ENCODE measurements around the gene HEATR5A. TPM values are rescaled to one million over a fixed set of nuclear protein-coding genes. Genes with fewer than 3 reads are reported as not detected.

HEATR5A gene
- polyA plus RNA-seq, 1 of the 3 experiments (the other 2 are of a cell fraction) = 7.1 TPM

- ChIA-PET POLR2A (no interaction called here), CTCF (interaction anchor here (0.7 to 1.8 kb wide), 3 partner anchors 10 to 157 kb away, joined by 3 to 5 read pairs (median 4); no protein-coding TSS in a partner anchor)
These were observed 56.8 kb downstream of the HEATR5A start for GRCh38 chr14:31363331-31364073.

More at GRCh38 chr14:31363331-31364073, 56.8 kb downstream of the HEATR5A start:
- Histone ChIP-seq H3K9ac (no peak overlapping the region), H4K20me1 (ENCODE audit: insufficient read depth) (no peaks in the 10 kb centered on the region), H2AFZ (ENCODE audit: low read depth) (no peak overlapping the region), H3K27ac (ENCODE audit: low read depth in 2 of 2, low read length in 1 of 2) (no peak overlapping the region), H3K4me3 (ENCODE audit: low read depth in 2 of 2, low read length in 1 of 2) (no peak overlapping the region), H3K4me2 (no peak overlapping the region), H3K79me2 (ENCODE audit: insufficient read depth) (no peaks in the 10 kb centered on the region), H3K9me3 (no peaks in the 10 kb centered on the region), H3K27me3 (ENCODE audit: insufficient read depth) (no peaks in the 10 kb centered on the region), H3K4me1 (ENCODE audit: control insufficient read depth in 1 of 2, insufficient read depth in 2 of 2, low read depth in 1 of 2, low read length in 1 of 2) (peaks cover 0 to 5% of the 10 kb centered on the region in 2 experiments; a peak in 1 of 4 replicates), H3K36me3 (replicated peaks in 1 of 2; ENCODE audit: control insufficient read depth in 1 of 2, insufficient read depth in 2 of 2, low read length in 1 of 2) (peaks cover 4 to 18% of the 10 kb centered on the region in 2 experiments), H3F3A (replicated peaks; ENCODE audit: insufficient read depth) (peaks cover 12% of the 10 kb centered on the region), H3K9me2 (no peaks in the 10 kb centered on the region)
- 94% methylated on average over 5 of the region's 5 CpGs for WGBS (ENCODE audit: low lambda C conversion rate)
- DNase-seq = no peak
- TF ChIP-seq FOXM1 (IDR thresholded peaks at IDR 0.05; ENCODE audit: low read depth) (no peak), USF1 (IDR thresholded peaks at IDR 0.05; ENCODE audit: borderline replicate concordance, low read depth) (no peak), TAF1 (IDR thresholded peaks at IDR 0.05; ENCODE audit: borderline replicate concordance, low read depth, low read length) (no peak), ZBTB33 (IDR thresholded peaks at IDR 0.05; ENCODE audit: borderline replicate concordance, low read depth) (no peak), EP300 (IDR thresholded peaks at IDR 0.05; ENCODE audit: borderline replicate concordance in 1 of 2, low read depth in 1 of 2, low read length in 1 of 2) (no peak), FOSL2 (IDR thresholded peaks at IDR 0.05; ENCODE audit: borderline replicate concordance, low read depth) (no peak), EZH2phosphoT487 (IDR thresholded peaks at IDR 0.05; ENCODE audit: borderline replicate concordance, low read depth) (no peak), PBX3 (IDR thresholded peaks at IDR 0.05) (no peak), SIN3A (IDR thresholded peaks at IDR 0.05; ENCODE audit: borderline replicate concordance, low read depth, low read length) (no peak), CTCF (IDR thresholded peaks at IDR 0.05) (no peak), MXI1 (IDR thresholded peaks at IDR 0.05; ENCODE audit: low read depth, low read length) (no peak), YY1 (IDR thresholded peaks at IDR 0.05; ENCODE audit: low read depth) (no peak), TCF12 (IDR thresholded peaks at IDR 0.05) (no peak), MAX (IDR thresholded peaks at IDR 0.05; ENCODE audit: low read depth) (no peak), ELF1 (IDR thresholded peaks at IDR 0.05) (no peak), GABPA (IDR thresholded peaks at IDR 0.05; ENCODE audit: low read depth) (no peak), RFX5 (IDR thresholded peaks at IDR 0.05; ENCODE audit: low read length) (no peak), JUND (IDR thresholded peaks at IDR 0.05) (no peak), USF2 (IDR thresholded peaks at IDR 0.05; ENCODE audit: borderline replicate concordance, low read depth, low read length) (no peak), TEAD4 (IDR thresholded peaks at IDR 0.05; ENCODE audit: borderline replicate concordance, insufficient read depth) (no peak)
